ENCODE data around the gene PHACTR1.

Gene PHACTR1

GRCh38 chr6:13248584-13248985 is 532.0 kb downstream of the PHACTR1 start:
- peak; percentile 65 for DNase-seq

- DNase-seq: peak; percentile 21
Measured at GRCh38 chr6:13248994-13249393, 532.4 kb downstream of the PHACTR1 start.

GRCh38 chr6:13249817-13250216 is 533.2 kb downstream of the PHACTR1 start:
- DNase-seq: no peak

GRCh38 chr6:13250703-13251102 is 534.1 kb downstream of the PHACTR1 start:
- peak; percentile 51 for DNase-seq

GRCh38 chr6:13251242-13251641 is 534.7 kb downstream of the PHACTR1 start:
- no peak for DNase-seq

GRCh38 chr6:13252790-13253189 is 536.2 kb downstream of the PHACTR1 start:
- no peak for DNase-seq

GRCh38 chr6:13253272-13253671 is 536.7 kb downstream of the PHACTR1 start:
- DNase-seq: no peak

GRCh38 chr6:13256266-13257001 is 539.9 kb downstream of the PHACTR1 start:
- no peak for DNase-seq

GRCh38 chr6:13259393-13259792 is 542.8 kb downstream of the PHACTR1 start:
- DNase-seq: no peak

GRCh38 chr6:13260101-13260598 is 543.6 kb downstream of the PHACTR1 start:
- no peak for DNase-seq

GRCh38 chr6:13260831-13261230 is 544.3 kb downstream of the PHACTR1 start:
- DNase-seq: no peak

- no peak for DNase-seq
Measured at GRCh38 chr6:13261464-13261994, 545.0 kb downstream of the PHACTR1 start.

GRCh38 chr6:13262302-13263230 is 546.0 kb downstream of the PHACTR1 start:
- DNase-seq: no peak

- DNase-seq: no peak
Measured at GRCh38 chr6:13263669-13264068, 547.1 kb downstream of the PHACTR1 start.

GRCh38 chr6:13267142-13267651 is 550.6 kb downstream of the PHACTR1 start:
- DNase-seq: no peak

GRCh38 chr6:13268913-13269518 is 552.4 kb downstream of the PHACTR1 start:
- no peak for DNase-seq

GRCh38 chr6:13272131-13273046 is 555.8 kb downstream of the PHACTR1 start:
- no peak for DNase-seq

GRCh38 chr6:13273202-13273930 is 556.8 kb downstream of the PHACTR1 start:
- DNase-seq: no peak

GRCh38 chr6:13273931-13274706 is 557.6 kb downstream of the PHACTR1 start:
- no peak for DNase-seq
